Heart left ventricle (tissue), 16 donors: ENCODE results near the gene PPP2R5B. TPM values are rescaled to one million over a fixed set of nuclear protein-coding genes. Genes with fewer than 3 reads are reported as not detected.

ENCODE experiments used
- ATAC-seq, 4 donors: fragments of 200-7000 bp; cut with Tn5 transposase; one replicate each; pipeline ENCODE4 v1.9.1; 2020 to 2022; ENCODE audit warnings: moderate library complexity in 4 of 4, mild to moderate bottlenecking in 3 of 4, moderate number of reproducible peaks in 1 of 4
- DNase-seq, 5 donors: peaks; one replicate each; pipeline ENCODE4 v3.0.0-alpha.2; 2020
- H3K27ac ChIP-seq, 12 donors: fragments of 200-600 bp; sonication (generic) in 4 of 12; one replicate each; pipeline versions ENCODE4 v1.5.0 to v1.8.0; 2016 to 2022; ENCODE audit warnings: mild to moderate bottlenecking in 2 of 12
- H3K27me3 ChIP-seq, 9 donors: fragments of 200-600 bp; sonication (generic) in 2 of 9; one replicate each; pipeline versions ENCODE4 v1.5.1 to v1.8.0; 2016 to 2022; ENCODE audit warnings: mild to moderate bottlenecking in 3 of 9
- H3K36me3 ChIP-seq, 9 donors: fragments of 200-600 bp; sonication (generic) in 2 of 9; one replicate each; pipeline versions ENCODE4 v1.5.0 to v1.8.0; 2018 to 2022; ENCODE audit warnings: mild to moderate bottlenecking in 2 of 9
- H3K4me1 ChIP-seq, 12 donors: fragments of 200-600 bp; sonication (generic) in 4 of 12; one replicate each; pipeline versions ENCODE4 v1.5.0 to v1.8.0; 2016 to 2022; ENCODE audit warnings: mild to moderate bottlenecking in 3 of 12
- H3K4me3 ChIP-seq, 12 donors: fragments of 200-600 bp; sonication (generic) in 4 of 12; one replicate each; pipeline versions ENCODE4 v1.5.0 to v1.8.0; 2017 to 2022; ENCODE audit warnings: mild to moderate bottlenecking in 9 of 12, moderate library complexity in 4 of 12
- H3K9me3 ChIP-seq, 12 donors: fragments of 200-600 bp; sonication (generic) in 4 of 12; one replicate each; pipeline versions ENCODE4 v1.5.0 to v1.8.0; 2016 to 2022; ENCODE audit warnings: mild to moderate bottlenecking in 1 of 12
- POLR2A ChIP-seq, 2 donors: fragments of 450-650 bp; IDR thresholded peaks; one replicate each; pipeline ENCODE4 v1.6.1; 2017; ENCODE audit warnings: antibody characterized with exemption in 2 of 2, mild to moderate bottlenecking in 2 of 2, moderate library complexity in 2 of 2
- WGBS, 4 donors: extraction: QIAGEN DNeasy Blood & Tissue Kit in 2 of 4; methylation state at CpG; one replicate each; pipeline versions ENCODE4 v1.1.5 to v1.1.7; 2013 to 2018; 5-methylcytosine and 5-hydroxymethylcytosine counted together
- intact Hi-C, 10 donors: fragments of 100-400 bp; cut with DNase I; formaldehyde crosslinking; loops; one replicate each; pipeline versions ENCODE4 v1.11.1 to v1.14.2; 2022
- polyA plus RNA-seq, 2 donors: library from polyadenylated mRNA; stranded (reverse); fragments of 200-250 nt; gene quantifications; one replicate each; pipeline ENCODE4 v1.2.3, GENCODE V29; 2013
- total RNA-seq, 9 donors: library from RNA; depleted of rRNA in 2 of 9; stranded (reverse); fragments of >200 nt in 2 of 9; fragmentation: NEBNext Ultra II Directional in 3 of 9; extraction: Animal tissue kit (Norgen Biotek cat#: 25700) in 3 of 9; gene quantifications; one replicate each; pipeline versions ENCODE4 v1.1.0 to v1.2.4, GENCODE V29; 2016 to 2023
- TF ChIP-seq, protein P1 (sequence below), 12 donors: fragments of 200-600 bp; sonication (generic) in 4 of 12; IDR thresholded peaks; one replicate each; pipeline versions ENCODE4 v1.5.0 to v1.8.0; 2018 to 2022; ENCODE audit warnings: antibody characterized with exemption in 12 of 12, mild to moderate bottlenecking in 5 of 12
- donor health status: ischemic (EF 13 %, LVEDD 7.1; RV severe dilation, severe dysfunction).
- donor health status: healthy with polysubstance abuse.
- donor health status: DM: no; HTN: yes; CAD: no.
- donor health status: DM: no; HTN: no; CAD: no.
- donor health status: ischemic (EF 25% LVEDD 6.9; RV normal size, moderate dysfunction).
- donor health status: ischemic (EF 25% LVEDD 5.7; RV mildly dilated, moderate dysfunction).
- donor health status: healthy.
- donor health status: DM: yes; HTN: yes; CAD: no.
- donor health status: ischemic (EF 35%, LVEDD 5.7; RV mildly dilated, moderate dysfunction).
- donor health status: nonischemic (EF 11% LVEDD 7.7; RV severe dilation, severe dysfunction).
- donor health status: DM: yes; HTN: yes; CAD: no.
- donor health status: PGD.
- donor health status: ischemic (EF 29% LVEDD 5.4; RV normal size, mild dysfunction).
- donor health status: nonischemic (EF 23%, LVEDD 6.1; RV moderate dilation, normal function).

Gene PPP2R5B
- total and polyA plus RNA-seq, 11 donors = 17.5 to 34.3 (median 22.6) TPM

GRCh38 chr11:64891215-64891848 lies 33.2 kb upstream of the PPP2R5B start:
- WGBS, 4 donors = 87 to 94% (median 91%) methylated on average over 11 to 25 of the region's 25 CpGs
- intact Hi-C loops = loop anchor here in 2 of 10 donors (5.0 kb wide), 2 partner anchors 99 to 104 kb away; no protein-coding TSS in a partner anchor
- no peak for TF ChIP-seq POLR2A (IDR thresholded peaks at IDR 0.05)
- H3K9me3 ChIP-seq = no peaks in the 10 kb centered on the region
- no peaks in the 10 kb centered on the region for H3K27me3 ChIP-seq
- peaks cover 0 to 16% (median 8%) of the 10 kb centered on the region in 9 donors for H3K36me3 ChIP-seq
- peaks cover 0 to 65% (median 22%) of the 10 kb centered on the region in 12 donors for H3K4me1 ChIP-seq
- ATAC-seq = no peak
- H3K27ac ChIP-seq = peak overlapping the region in 4 of 12 donors; percentile 56 to 74 (median 71)
- DNase-seq = peak in 1 of 5 donors; percentile 19
- H3K4me3 ChIP-seq = no peak overlapping the region

DNA sequence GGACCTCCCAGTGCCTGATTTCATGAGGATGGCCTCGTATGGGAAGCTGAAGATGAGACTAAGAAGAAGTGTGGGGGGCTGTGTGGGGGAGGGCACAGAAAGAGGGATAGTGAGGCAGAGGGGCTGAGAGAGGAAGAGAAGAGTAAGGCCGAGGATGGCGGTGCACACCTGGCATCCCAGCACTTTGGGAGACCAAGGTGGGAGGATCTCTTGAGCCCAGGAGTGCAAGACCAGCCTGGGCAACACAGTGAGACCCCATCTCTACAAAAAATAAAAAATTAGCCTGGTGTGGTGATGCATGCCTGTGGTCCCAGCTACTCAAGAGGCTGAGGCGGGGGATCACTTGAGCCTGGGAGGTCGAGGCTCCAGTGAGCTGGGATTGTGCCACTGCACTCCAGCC lies 32.6 kb upstream of the PPP2R5B start:
- DNase-seq (no peak), ATAC-seq (no peak)
- Histone ChIP-seq H3K9me3 (no peaks in the 10 kb centered on the region), H3K36me3 (peaks cover 0 to 22% (median 13%) of the 10 kb centered on the region in 9 donors), H3K27me3 (no peaks in the 10 kb centered on the region), H3K4me3 (no peak overlapping the region), H3K4me1 (peaks cover 0 to 65% (median 22%) of the 10 kb centered on the region in 12 donors), H3K27ac (peak overlapping the region in 9 of 12 donors; percentile 1 to 74 (median 54))
- WGBS, 4 donors = 79 to 85% (median 79%) methylated on average over 5 of the region's 5 CpGs
- TF ChIP-seq, protein P1, sequence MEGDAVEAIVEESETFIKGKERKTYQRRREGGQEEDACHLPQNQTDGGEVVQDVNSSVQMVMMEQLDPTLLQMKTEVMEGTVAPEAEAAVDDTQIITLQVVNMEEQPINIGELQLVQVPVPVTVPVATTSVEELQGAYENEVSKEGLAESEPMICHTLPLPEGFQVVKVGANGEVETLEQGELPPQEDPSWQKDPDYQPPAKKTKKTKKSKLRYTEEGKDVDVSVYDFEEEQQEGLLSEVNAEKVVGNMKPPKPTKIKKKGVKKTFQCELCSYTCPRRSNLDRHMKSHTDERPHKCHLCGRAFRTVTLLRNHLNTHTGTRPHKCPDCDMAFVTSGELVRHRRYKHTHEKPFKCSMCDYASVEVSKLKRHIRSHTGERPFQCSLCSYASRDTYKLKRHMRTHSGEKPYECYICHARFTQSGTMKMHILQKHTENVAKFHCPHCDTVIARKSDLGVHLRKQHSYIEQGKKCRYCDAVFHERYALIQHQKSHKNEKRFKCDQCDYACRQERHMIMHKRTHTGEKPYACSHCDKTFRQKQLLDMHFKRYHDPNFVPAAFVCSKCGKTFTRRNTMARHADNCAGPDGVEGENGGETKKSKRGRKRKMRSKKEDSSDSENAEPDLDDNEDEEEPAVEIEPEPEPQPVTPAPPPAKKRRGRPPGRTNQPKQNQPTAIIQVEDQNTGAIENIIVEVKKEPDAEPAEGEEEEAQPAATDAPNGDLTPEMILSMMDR (IDR thresholded peaks at IDR 0.05) = no peak
- no peak for TF ChIP-seq POLR2A (IDR thresholded peaks at IDR 0.05)
- intact Hi-C loops = loop anchor here in 2 of 10 donors (5.0 kb wide), 2 partner anchors 100 to 105 kb away; no protein-coding TSS in a partner anchor

GRCh38 chr11:64892411-64892831 lies 32.1 kb upstream of the PPP2R5B start:
- TF ChIP-seq POLR2A (IDR thresholded peaks at IDR 0.05) = peak in 1 of 2 donors; percentile 7
- TF ChIP-seq, protein P1 (IDR thresholded peaks at IDR 0.05) = no peak
- H3K4me1 ChIP-seq = peaks cover 0 to 63% (median 21%) of the 10 kb centered on the region in 12 donors
- H3K27ac ChIP-seq = peak overlapping the region in 10 of 12 donors; percentile 7 to 74 (median 50)
- peak in 1 of 4 donors; percentile 4 for ATAC-seq
- peaks cover 0 to 27% (median 18%) of the 10 kb centered on the region in 9 donors for H3K36me3 ChIP-seq
- DNase-seq = peak in 2 of 5 donors; percentile 43 to 65
- no peak overlapping the region for H3K4me3 ChIP-seq
- H3K9me3 ChIP-seq = no peaks in the 10 kb centered on the region
- H3K27me3 ChIP-seq = no peaks in the 10 kb centered on the region
- intact Hi-C loops = loop anchor here in 2 of 10 donors (5.0 kb wide), 2 partner anchors 100 to 105 kb away; no protein-coding TSS in a partner anchor
- WGBS, 4 donors = 54 to 72% (median 62%) methylated on average over 11 of the region's 11 CpGs

DNA sequence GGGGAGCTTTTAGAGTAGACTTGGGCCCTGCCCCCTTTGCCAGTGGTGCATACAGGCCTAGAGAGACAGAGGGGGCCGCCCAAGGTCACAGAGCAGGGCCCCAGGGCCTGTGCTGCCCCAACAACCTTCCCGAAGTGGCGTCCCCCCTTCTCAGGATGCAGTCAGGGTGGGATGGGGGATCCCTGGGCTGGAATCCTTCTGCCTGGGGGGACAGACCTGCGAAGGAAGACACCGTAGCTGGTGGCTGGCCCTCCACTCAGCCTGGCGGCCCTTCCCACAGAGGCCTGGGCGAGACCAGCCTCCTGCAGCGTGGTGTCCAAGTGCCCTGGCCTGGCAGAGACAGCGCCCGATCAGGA lies 31.7 kb upstream of the PPP2R5B start:
- H3K36me3 ChIP-seq = peaks cover 0 to 31% (median 22%) of the 10 kb centered on the region in 9 donors
- H3K4me3 ChIP-seq = no peak overlapping the region
- no peaks in the 10 kb centered on the region for H3K9me3 ChIP-seq
- H3K4me1 ChIP-seq = peaks cover 0 to 60% (median 18%) of the 10 kb centered on the region in 12 donors
- DNase-seq = peak in 1 of 5 donors; percentile 22
- TF ChIP-seq, protein P1 (IDR thresholded peaks at IDR 0.05) = no peak
- peak in 1 of 2 donors; percentile 1 for TF ChIP-seq POLR2A (IDR thresholded peaks at IDR 0.05)
- H3K27me3 ChIP-seq = no peaks in the 10 kb centered on the region
- WGBS, 4 donors = 80 to 88% (median 84%) methylated on average over 2 to 10 of the region's 10 CpGs; no CpG with 5 or more reads in 1 of the 4 donors
- intact Hi-C loops = loop anchor here in 2 of 10 donors (5.0 kb wide), 2 partner anchors 101 to 106 kb away; no protein-coding TSS in a partner anchor
- no peak for ATAC-seq
- peak overlapping the region in 10 of 12 donors; percentile 7 to 74 (median 50) for H3K27ac ChIP-seq
